Measurements from ENCODE around the gene C11orf87.

GRCh38 chr11:109454857-109455256, 32.9 kb downstream of the C11orf87 start:
- no peak for TF ChIP-seq CTCF (IDR thresholded peaks at IDR 0.05; ENCODE audit: poor library complexity)
- no peak for TF ChIP-seq EZH2phosphoT487 (IDR thresholded peaks at IDR 0.05; ENCODE audit: low read depth, severe bottlenecking, unreplicated experiment)

All from hepatocyte (in vitro differentiated cells).